GM21528 (cell line): ENCODE results near the gene PAOX.
"Not testable (repeated sequence)": the region's sequence is repeated elsewhere in the genome, so short reads cannot be mapped to it uniquely, and the experiment has no call there.

ENCODE experiments used
- ATAC-seq: cut with Tn5 transposase; IDR thresholded peaks from one replicate; pipeline ENCODE4 v1.9.1; 2021; ENCODE audit warnings: mild to moderate bottlenecking, moderate library complexity; ENCODE audit not compliant: unreplicated experiment, low FRiP score

PAOX gene

DNA sequence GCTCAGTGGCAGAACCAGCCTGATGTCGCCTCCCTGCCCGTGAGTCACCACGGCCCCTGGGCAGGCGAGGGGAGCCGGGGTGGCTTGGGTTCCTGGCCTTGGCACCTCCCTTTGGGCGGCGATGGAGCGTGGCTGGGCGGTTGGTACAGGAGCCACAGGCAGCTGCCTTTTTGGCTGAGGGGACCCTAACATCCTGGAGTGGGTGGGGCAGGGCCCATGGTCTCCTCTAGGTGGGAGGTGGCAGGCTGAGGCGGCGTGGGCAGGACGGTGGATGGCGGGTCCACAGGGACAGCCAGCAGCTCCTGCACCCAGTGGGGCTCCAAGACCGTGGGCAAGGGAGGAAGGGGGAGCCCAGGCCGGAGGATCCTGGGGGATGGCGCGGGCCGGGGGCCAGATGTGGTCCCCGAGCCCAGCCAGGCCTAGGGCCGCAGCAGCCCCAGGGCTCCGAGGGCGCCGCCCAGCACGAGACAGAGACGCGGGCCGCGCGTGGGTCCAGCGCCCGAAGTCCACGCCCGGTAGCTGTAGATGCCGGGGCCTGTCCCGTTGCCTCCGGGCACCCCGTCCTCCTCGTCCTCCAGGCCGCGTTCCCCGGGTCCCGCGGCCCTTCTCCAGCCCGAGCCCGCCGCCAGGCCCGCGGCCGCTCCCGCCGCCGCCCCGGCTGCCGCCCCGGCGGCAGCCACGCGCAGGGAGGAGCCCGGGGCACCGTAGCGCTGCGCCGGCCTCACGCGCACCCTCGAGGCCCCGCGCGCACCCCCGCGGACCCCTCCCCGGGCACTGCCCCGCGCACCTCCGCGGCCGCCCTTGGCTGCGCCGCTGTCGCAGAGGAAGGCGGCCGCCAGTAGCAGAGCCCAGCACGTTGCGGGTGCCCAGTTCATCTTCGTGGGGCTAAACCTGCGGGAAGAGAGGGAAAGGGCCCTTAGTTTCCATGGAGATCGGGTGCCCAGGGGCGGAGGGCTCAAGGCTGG is 44.0 kb downstream of the PAOX start:
- ATAC-seq, result no peak

DNA sequence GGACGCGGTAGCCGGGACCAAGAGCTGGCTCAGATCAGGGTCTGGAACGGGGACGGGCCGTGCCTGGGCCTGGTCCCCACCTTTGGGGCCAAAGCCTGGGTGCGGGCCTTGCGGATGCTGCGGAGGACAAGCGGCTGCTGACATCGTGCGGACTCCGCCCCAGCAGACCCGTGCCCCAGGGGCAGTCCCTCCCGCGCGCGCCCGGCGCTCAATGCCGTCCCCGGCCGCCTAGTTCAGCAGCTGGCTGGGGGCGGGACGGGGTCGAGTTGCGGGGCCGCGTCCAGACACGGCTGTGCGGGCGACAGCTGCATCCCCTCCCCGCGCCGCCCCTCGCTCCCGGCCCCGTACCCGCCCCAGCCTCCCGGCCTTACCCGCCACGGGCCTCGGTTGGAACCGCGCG is 45.0 kb downstream of the PAOX start:
- ATAC-seq, result not testable (repeated sequence)

DNA sequence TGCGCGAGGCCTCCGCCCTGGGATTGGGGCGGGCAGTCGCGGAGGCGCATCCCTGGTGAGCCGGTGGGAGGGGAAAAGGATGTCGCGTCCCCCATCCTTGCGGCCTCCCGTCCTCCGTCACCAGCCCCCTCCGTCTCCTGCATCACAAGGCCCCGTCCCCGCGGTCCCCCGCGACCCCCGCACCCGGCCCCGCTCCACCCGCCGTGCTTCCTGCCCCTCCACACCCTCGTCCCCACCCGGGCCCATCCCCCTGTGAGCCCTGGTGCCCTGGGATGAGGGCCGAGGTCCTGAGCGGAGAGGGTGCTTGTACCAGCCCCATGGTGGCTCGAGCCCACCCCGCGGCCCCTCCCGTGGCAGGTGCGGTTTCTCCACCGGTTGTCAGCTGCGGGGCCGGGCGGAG is 45.5 kb downstream of the PAOX start, which contains the start of gene SPRN:
SPRN (minus strand) TSS at position 25 of the 400 bp plus-strand sequence. CDS start 944 bp downstream, outside the sequence.
- ATAC-seq, result not testable (repeated sequence)

DNA sequence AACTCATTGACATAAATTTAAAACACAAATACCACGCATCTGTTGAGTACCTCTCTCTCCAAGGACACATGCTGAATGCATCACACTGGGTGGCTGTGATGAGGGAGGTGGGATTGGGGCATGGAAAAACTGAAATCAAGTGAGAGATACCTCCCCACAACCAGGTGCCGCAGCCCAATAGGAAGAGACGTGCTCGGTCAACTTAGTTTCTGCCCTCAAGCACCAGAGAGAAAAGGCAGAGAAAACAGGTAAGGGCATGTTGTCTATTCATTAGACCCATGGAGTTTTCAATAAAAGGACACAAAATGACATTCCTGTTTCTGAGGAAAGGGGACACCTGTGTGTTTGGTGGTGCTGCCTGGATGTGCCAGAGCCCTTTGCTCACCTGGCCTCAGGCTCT is 50.5 kb downstream of the PAOX start:
- not testable (repeated sequence) for ATAC-seq

DNA sequence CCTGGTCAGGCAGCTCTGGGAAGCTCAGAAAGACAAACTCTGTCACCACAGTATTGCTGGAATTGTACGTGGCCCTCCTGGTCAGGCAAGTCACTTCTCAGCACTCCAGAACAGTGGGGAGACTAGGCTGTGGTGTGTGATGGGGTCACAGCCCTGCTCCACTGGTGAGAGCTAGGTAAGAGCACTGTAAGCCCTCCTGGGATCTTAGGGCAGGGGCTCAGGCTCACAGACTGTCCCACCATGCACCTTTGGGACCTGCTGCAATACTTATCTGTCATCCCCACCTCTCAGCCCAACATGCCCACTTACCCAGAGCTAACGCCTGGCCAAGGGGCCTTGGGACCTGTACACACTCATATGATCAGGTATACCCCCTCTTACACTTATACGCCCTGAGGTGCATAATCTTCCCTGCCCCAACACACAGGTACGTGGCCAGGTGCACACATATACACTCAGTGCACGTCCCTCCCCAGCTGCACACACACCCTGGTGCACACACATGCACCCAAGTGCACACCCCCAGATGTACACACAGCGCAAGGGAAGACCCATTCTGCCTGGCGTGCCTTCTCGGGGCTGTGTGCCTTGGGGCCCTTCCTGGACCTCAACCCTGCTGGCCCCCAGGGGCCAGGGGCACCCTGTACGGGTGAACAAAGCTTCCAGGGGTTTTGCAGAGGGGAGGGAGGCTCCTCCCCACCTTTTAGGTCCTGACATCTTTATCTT is 53.0 kb downstream of the PAOX start:
- not testable (repeated sequence) for ATAC-seq

DNA sequence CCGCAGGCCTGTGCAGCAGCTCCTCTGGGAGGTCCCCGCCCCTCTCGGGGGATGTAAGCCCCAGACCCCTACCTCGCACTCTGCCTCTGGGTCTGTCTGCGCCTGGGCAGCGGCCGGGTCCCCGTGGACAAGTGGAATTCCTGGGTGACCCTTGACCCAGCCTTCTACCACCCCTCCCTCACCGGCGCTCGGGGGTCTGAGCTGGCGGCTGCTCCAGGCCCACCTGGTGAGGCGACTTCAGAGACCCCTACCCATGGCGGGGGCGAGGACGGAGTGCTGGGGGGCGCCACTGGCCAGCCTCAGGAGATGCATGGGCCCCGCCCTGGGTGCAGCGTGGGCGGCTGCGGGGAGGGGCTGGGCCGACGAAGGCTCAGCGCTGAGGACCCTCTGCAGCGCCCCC is 53.7 kb downstream of the PAOX start:
- ATAC-seq, result not testable (repeated sequence)

DNA sequence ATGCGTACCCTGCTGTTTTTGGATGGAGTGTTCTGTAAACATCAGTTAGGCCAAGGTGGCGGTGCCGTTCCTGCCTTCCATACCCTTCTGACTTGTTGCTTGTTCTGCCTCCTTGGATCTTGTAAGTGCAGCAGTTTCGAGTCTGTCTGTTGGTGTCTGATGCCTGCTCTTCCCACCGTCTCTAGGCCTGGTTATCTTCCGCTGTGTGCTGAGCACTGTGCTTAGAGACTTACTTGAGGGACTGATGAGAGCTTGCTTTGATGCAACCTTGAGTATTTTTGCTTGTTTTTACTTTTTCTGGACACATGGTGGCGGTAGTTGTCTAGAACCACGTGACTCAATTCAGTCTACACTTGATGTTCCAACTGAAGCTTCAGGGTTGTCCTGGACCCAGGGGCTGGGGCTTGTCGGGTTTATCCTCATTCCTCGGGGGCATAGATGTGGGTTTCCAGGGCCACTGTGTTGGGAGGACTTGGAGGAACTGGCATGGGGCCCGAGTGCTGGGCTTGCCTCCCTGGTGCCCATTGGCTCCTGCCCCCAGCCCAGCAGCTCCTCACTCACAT is 59.7 kb downstream of the PAOX start:
- no peak for ATAC-seq

DNA sequence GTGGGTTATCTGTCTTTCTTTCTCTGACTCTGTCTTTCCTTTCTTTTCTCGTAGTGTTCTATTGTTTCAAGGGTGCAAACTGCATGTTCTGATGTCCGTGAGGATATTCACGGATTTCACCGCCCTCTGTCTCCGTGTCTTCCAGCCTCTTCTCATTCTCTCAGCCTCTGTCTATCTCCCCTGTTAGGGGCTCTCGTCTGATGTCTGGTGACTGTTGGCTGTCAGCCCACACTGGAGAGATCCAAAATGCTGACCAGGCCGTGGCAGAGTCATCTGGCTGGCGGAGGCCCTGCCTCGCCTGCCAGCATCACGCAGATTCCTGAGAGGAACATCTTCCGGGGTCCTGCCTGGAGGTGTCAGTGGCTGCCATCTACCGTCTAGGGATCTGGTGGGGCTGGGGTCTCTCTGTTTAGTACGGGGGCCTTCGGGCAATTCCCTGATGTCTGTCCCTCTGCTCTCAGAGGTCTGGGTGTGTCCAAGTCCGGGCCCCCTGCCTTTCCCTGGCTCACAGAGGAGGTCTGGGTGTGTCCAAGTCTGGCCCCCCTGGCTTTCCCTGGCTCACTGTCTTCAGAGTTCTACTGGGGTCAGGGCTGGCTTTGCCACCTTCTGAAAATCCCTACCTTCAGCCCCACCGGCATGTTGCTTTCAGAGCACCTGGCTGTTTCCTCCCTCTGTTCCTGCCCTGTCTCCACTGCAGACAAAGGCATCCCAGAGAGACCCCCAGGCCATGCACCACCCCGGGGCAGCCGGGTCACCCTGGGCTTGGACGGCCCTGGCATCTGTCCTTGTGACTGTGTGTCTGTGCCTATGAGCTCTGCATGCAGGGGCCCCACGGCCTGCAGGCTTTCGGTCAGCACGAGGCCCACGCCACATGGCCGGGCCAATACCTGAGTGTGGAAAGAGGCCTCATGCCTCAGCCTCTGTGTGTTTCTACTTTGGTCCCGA is 60.7 kb downstream of the PAOX start:
- ATAC-seq, result no peak

DNA sequence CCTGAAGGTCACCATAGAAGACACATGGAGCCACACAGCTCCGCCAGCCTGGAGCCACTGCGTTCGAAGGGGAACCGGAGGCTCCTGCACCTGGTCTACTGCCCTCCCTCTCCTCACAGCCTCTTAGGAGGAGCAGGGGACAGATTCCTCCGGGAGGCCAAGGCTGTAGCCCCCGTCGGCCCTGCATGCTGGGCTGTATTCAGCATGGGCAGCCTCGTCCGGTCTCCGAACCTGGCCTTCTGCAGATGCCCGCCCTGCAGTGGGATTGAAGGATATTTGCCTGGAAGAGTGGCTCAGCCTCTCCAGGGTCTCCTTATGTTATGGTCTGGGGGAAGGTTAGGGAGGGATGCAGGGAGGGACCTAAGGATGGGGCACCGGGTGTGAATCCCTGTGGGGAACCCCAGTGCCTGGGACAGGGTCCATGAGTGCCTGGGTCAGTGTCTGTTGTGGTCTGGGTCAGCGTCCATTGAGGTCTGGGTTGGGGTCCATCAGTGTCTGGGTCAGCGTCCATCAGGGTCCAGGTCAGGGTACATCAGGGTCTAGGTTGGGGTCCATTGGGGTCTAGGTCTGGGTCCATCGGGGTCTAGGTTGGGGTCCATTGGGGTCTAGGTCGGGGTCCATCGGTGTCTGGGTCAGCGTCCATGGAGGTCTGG is 61.7 kb downstream of the PAOX start:
- no peak for ATAC-seq
